IMR-90 (cell line): ENCODE measurements around the gene DDX10. TPM values are rescaled to one million over a fixed set of nuclear protein-coding genes. Genes with fewer than 3 reads are reported as not detected.

Source experiments
- ATAC-seq: fragments of 200-7000 bp; cut with Tn5 transposase; 2 replicates; pipeline ENCODE4 v1.9.1; 2020; ENCODE audit warnings: low read depth, mild to moderate bottlenecking, moderate library complexity
- BruUV-seq: library from RNA; stranded (reverse); fragments of 400-500 nt; replicated peaks from 2 replicates; lab custom pipeline; 2021; lab: Mats Ljungman, UMichigan
- CTCF ChIA-PET: fragments of 300-600 bp; formaldehyde crosslinking; extraction: SDS; loops from one replicate; lab custom pipeline; 2021; ENCODE audit warnings: antibody characterized with exemption; lab: Yijun Ruan, JAX
- POLR2A ChIA-PET: fragments of 300-600 bp; sonication (Branson Sonifier 250); formaldehyde crosslinking; loops from one replicate; lab custom pipeline; 2022; ENCODE audit warnings: antibody characterized with exemption; ENCODE audit not compliant: unreplicated experiment; lab: Charles Lee
- DNase-seq: peaks from one replicate; pipeline ENCODE4 v3.0.0; 2013
- H2AFZ ChIP-seq: replicated peaks from 2 replicates; pipeline ENCODE3; 2013; ENCODE audit warnings: low read length, mild to moderate bottlenecking; ENCODE audit not compliant: poor library complexity
- H2AK5ac ChIP-seq: 2 replicates; pipeline ENCODE4 v1.6.1; 2013; ENCODE audit warnings: low read depth, low read length, inconsistent platforms
- H2AK9ac ChIP-seq: replicated peaks from 2 replicates; pipeline ENCODE3; 2013; ENCODE audit warnings: mild to moderate bottlenecking, low read depth, low read length, moderate library complexity; ENCODE audit not compliant: poor library complexity
- H2BK120ac ChIP-seq: 2 replicates; pipeline ENCODE4 v1.6.1; 2013; ENCODE audit warnings: low read depth, low read length, inconsistent platforms
- H2BK15ac ChIP-seq: 3 replicates; pipeline ENCODE4 v1.6.1; 2013; ENCODE audit warnings: low read depth, low read length, inconsistent platforms
- H2BK20ac ChIP-seq: 2 replicates; pipeline ENCODE4 v1.6.1; 2013; ENCODE audit warnings: low read depth, mild to moderate bottlenecking, inconsistent platforms, low read length, moderate library complexity
- H2BK5ac ChIP-seq: 2 replicates; pipeline ENCODE4 v1.6.1; 2013; ENCODE audit warnings: mild to moderate bottlenecking, low read depth, low read length, inconsistent platforms; ENCODE audit not compliant: poor library complexity, severe bottlenecking
- H3K14ac ChIP-seq: replicated peaks from 2 replicates; pipeline ENCODE4 v1.6.1; 2013; ENCODE audit warnings: low read depth, low read length, inconsistent platforms
- H3K18ac ChIP-seq: 2 replicates; pipeline ENCODE4 v1.6.1; 2013; ENCODE audit warnings: low read depth, low read length, control low read depth
- H3K23ac ChIP-seq: 2 replicates; pipeline ENCODE4 v1.6.1; 2013; ENCODE audit warnings: low read depth, low read length, inconsistent platforms
- H3K27ac ChIP-seq: 2 replicates; pipeline ENCODE4 v1.5.1; 2013; ENCODE audit warnings: mild to moderate bottlenecking, control low read depth, low read length; ENCODE audit not compliant: insufficient read depth
- H3K27me3 ChIP-seq: 2 replicates; pipeline ENCODE4 v1.6.1; 2013; ENCODE audit warnings: low read length; ENCODE audit not compliant: control insufficient read depth, insufficient read depth
- H3K36me3 ChIP-seq: 2 replicates; pipeline ENCODE4 v1.6.1; 2013; ENCODE audit warnings: low read length, mixed read lengths; ENCODE audit not compliant: control insufficient read depth, insufficient read depth
- H3K4ac ChIP-seq: 2 replicates; pipeline ENCODE4 v1.6.1; 2013; ENCODE audit warnings: low read depth, low read length, inconsistent platforms
- H3K4me1 ChIP-seq: 2 replicates; pipeline ENCODE4 v1.6.1; 2013; ENCODE audit warnings: low read length, mixed read lengths; ENCODE audit not compliant: control insufficient read depth, insufficient read depth
- H3K4me2 ChIP-seq: 2 replicates; pipeline ENCODE4 v1.6.1; 2013; ENCODE audit warnings: low read depth, mild to moderate bottlenecking, control low read depth, low read length, moderate library complexity
- H3K4me3 ChIP-seq: 2 replicates; pipeline ENCODE4 v1.5.1; 2013; ENCODE audit warnings: low read depth, mild to moderate bottlenecking, control low read depth, low read length, moderate library complexity; ENCODE audit not compliant: insufficient read depth
- H3K56ac ChIP-seq: 2 replicates; pipeline ENCODE4 v1.6.1; 2013; ENCODE audit warnings: low read length, inconsistent platforms; ENCODE audit not compliant: insufficient read depth; ENCODE audit errors: extremely low read depth
- H3K79me1 ChIP-seq, 2 experiments: 2 replicates each; pipeline ENCODE4 v1.6.1; 2013; ENCODE audit warnings: low read length in 2 of 2, inconsistent platforms in 1 of 2, low read depth in 1 of 2
- H3K9ac ChIP-seq: 2 replicates; pipeline ENCODE4 v1.6.1; 2013; ENCODE audit warnings: low read depth, low read length, control low read depth
- H3K9me1 ChIP-seq: 2 replicates; pipeline ENCODE4 v1.6.1; 2013; ENCODE audit warnings: low read length, inconsistent platforms; ENCODE audit not compliant: insufficient read depth
- H3K9me3 ChIP-seq: 2 replicates; pipeline ENCODE4 v1.6.1; 2013; ENCODE audit warnings: low read length; ENCODE audit not compliant: control insufficient read depth, insufficient read depth
- H4K20me1 ChIP-seq: 2 replicates; pipeline ENCODE4 v1.6.1; 2013; ENCODE audit warnings: low read length, inconsistent platforms; ENCODE audit not compliant: insufficient read depth
- H4K5ac ChIP-seq: 2 replicates; pipeline ENCODE4 v1.6.1; 2013; ENCODE audit warnings: mild to moderate bottlenecking, low read depth, low read length, control low read depth
- H4K8ac ChIP-seq, 2 experiments: 2 replicates each; pipeline ENCODE4 v1.6.1; 2013; ENCODE audit warnings: low read depth in 2 of 2, low read length in 2 of 2, control low read depth in 1 of 2, inconsistent platforms in 1 of 2
- H4K91ac ChIP-seq: 2 replicates; pipeline ENCODE4 v1.6.1; 2013; ENCODE audit warnings: low read depth, low read length, inconsistent platforms; ENCODE audit not compliant: insufficient read depth
- BHLHE40 ChIP-seq: fragments of 150-350 bp; IDR thresholded peaks from 2 replicates; pipeline ENCODE4 v1.6.1; 2016; ENCODE audit warnings: mild to moderate bottlenecking, low read depth, low read length
- CEBPB ChIP-seq: IDR thresholded peaks from 2 replicates; pipeline ENCODE4 v1.6.1; 2012; ENCODE audit warnings: low read depth, low read length, improper control_type of control experiment
- CHD1 ChIP-seq: IDR thresholded peaks from 2 replicates; pipeline ENCODE4 v1.6.1; 2012; ENCODE audit warnings: low read depth, low read length, improper control_type of control experiment
- MAFK ChIP-seq: IDR thresholded peaks from 2 replicates; pipeline ENCODE4 v1.6.1; 2012; ENCODE audit warnings: low read depth, low read length, improper control_type of control experiment
- MAZ ChIP-seq: IDR thresholded peaks from 2 replicates; pipeline ENCODE4 v1.6.1; 2012; ENCODE audit warnings: low read depth, mild to moderate bottlenecking, low read length, improper control_type of control experiment, moderate library complexity, borderline replicate concordance
- NFE2L2 ChIP-seq: fragments of 150-350 bp; IDR thresholded peaks from 2 replicates; pipeline ENCODE4 v1.6.1; 2016; ENCODE audit warnings: low read depth, mild to moderate bottlenecking, low read length
- POLR2A ChIP-seq: IDR thresholded peaks from 2 replicates; pipeline ENCODE4 v1.6.1; 2012; ENCODE audit warnings: mild to moderate bottlenecking, low read depth, low read length
- RAD21 ChIP-seq: IDR thresholded peaks from 2 replicates; pipeline ENCODE4 v1.6.1; 2012; ENCODE audit warnings: low read length, improper control_type of control experiment
- RFX5 ChIP-seq: IDR thresholded peaks from 2 replicates; pipeline ENCODE4 v1.8.0; 2012; ENCODE audit warnings: low read depth, mild to moderate bottlenecking, low read length, moderate library complexity
- SMC3 ChIP-seq: fragments of 150-350 bp; IDR thresholded peaks from 2 replicates; pipeline ENCODE4 v1.6.1; 2016; ENCODE audit warnings: low read depth, mild to moderate bottlenecking, antibody characterized with exemption, low read length, moderate library complexity
- WGBS, 2 experiments: methylation state at CpG; one replicate each; pipeline versions ENCODE4 v1.1.5 to v1.1.7; 2013; ENCODE audit warnings: missing lambda C conversion rate in 2 of 2; ENCODE audit not compliant: insufficient read length in 1 of 2; ENCODE audit errors: extremely low coverage in 2 of 2; 5-methylcytosine and 5-hydroxymethylcytosine counted together
- dilution Hi-C: fragments of 300-500 bp; cut with HindIII; formaldehyde crosslinking; loops from one replicate; pipeline ENCODE4 v1.14.3; 2018; ENCODE audit warnings: low sequenced_read_pairs; ENCODE audit not compliant: unreplicated experiment
- in situ Hi-C: fragments of 300-500 bp; cut with MboI; formaldehyde crosslinking; loops from 3 replicates; pipeline ENCODE4 v1.14.3; 2019; ENCODE audit warnings: low sequenced_read_pairs, inconsistent platforms, mixed read lengths
- intact Hi-C: fragments of 100-400 bp; cut with micrococcal nuclease; formaldehyde crosslinking; loops from 2 replicates; pipeline ENCODE4 v1.10.0; 2022
- polyA plus RNA-seq, 3 experiments: library from polyadenylated mRNA; depleted of rRNA; stranded (reverse); fragments of >200 nt; gene quantifications; 2 replicates each; pipeline ENCODE4 v1.2.3, GENCODE V29; 2012; ENCODE audit warnings: low replicate concordance in 1 of 3
- total RNA-seq: library from RNA; depleted of rRNA; stranded (reverse); fragments of >200 nt; gene quantifications from 2 replicates; pipeline ENCODE4 v1.2.3, GENCODE V29; 2012
- TF ChIP-seq, protein P1 (sequence below): fragments of 150-350 bp; IDR thresholded peaks from 2 replicates; pipeline ENCODE4 v1.6.1; 2017; ENCODE audit warnings: mild to moderate bottlenecking, antibody characterized with exemption, low read length, low read depth
- TF ChIP-seq, protein P2 (sequence below): conservative IDR thresholded peaks from 2 replicates; pipeline ENCODE4 v1.5.1; 2012; ENCODE audit warnings: mild to moderate bottlenecking, low read depth, low read length, improper control_type of control experiment

The DDX10 gene
- total and polyA plus RNA-seq, 2 of the 4 experiments (the other 2 are of a cell fraction): 20.0 to 31.9 TPM

DNA sequence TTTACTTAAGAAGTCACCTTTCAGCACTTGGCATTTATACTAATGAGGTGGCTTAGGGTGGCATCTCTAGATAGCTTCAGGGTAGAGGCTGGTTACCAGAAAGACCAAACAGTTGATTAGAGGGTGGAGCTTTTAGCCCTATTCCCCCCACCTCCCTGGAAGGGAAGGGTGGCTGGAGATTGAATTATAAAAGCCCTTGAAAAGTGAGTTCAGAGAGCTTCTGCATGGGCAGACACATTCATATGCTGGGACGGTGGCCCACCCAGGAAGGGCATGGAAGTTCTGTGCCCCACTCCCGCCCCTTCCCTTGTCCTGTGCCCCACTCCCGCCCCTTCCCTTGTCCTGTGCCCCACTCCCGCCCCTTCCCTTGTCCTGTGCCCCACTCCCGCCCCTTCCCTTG is 244.2 kb downstream of the DDX10 start:
- no peaks in the 10 kb centered on the region for H3K27me3 ChIP-seq
- no peak overlapping the region for H3K14ac ChIP-seq
- POLR2A ChIA-PET: no interaction called here
- H3K4me2 ChIP-seq: no peak overlapping the region
- H2BK20ac ChIP-seq: no peak overlapping the region; the same call in 1 of the 2 replicates
- no peak overlapping the region for H2AFZ ChIP-seq
- BruUV-seq: no TSS peak
- intact Hi-C loops (no loop called here), dilution Hi-C loops (no loop called here), in situ Hi-C loops (no loop called here)
- H3K27ac ChIP-seq: no peak overlapping the region
- H2BK120ac ChIP-seq: peak overlapping the region; percentile 19; the same call in 1 of the 2 replicates
- H2BK15ac ChIP-seq: 0 out of 3 replicates have a peak overlapping the region, but pooled peaks have one; percentile 34
- H2AK5ac ChIP-seq: 0 out of 2 replicates have a peak overlapping the region, but pooled peaks have one; percentile 25
- H3K9me1 ChIP-seq: peaks cover 14% of the 10 kb centered on the region; the same call in 1 of the 2 replicates
- H3K36me3 ChIP-seq: no peaks in the 10 kb centered on the region
- peaks cover 21% of the 10 kb centered on the region for H3K4me1 ChIP-seq
- no peak overlapping the region; the same call in 1 of the 2 replicates for H4K91ac ChIP-seq
- DNase-seq (no peak), ATAC-seq (no peak)
- H3K23ac ChIP-seq: no peak overlapping the region
- H3K9ac ChIP-seq: no peak overlapping the region
- H2AK9ac ChIP-seq: no peak overlapping the region
- no peaks in the 10 kb centered on the region for H3K9me3 ChIP-seq
- no peak overlapping the region for H3K56ac ChIP-seq
- no peaks in the 10 kb centered on the region for H4K20me1 ChIP-seq
- no peak overlapping the region for H3K4me3 ChIP-seq
- peak overlapping the region; percentile 2 for H3K4ac ChIP-seq
- CTCF ChIA-PET: no interaction called here
- no peak overlapping the region for H4K5ac ChIP-seq
- no peak overlapping the region for H2BK5ac ChIP-seq
- WGBS, 2 experiments: no CpG with 5 or more reads among the region's 5 CpGs
- TF ChIP-seq RAD21 (no peak), POLR2A (no peak), RFX5 (no peak), SMC3 (no peak), CHD1 (no peak), MAFK (no peak), CEBPB (no peak), MAZ (no peak), BHLHE40 (no peak), NFE2L2 (no peak)
- TF ChIP-seq, protein P1, sequence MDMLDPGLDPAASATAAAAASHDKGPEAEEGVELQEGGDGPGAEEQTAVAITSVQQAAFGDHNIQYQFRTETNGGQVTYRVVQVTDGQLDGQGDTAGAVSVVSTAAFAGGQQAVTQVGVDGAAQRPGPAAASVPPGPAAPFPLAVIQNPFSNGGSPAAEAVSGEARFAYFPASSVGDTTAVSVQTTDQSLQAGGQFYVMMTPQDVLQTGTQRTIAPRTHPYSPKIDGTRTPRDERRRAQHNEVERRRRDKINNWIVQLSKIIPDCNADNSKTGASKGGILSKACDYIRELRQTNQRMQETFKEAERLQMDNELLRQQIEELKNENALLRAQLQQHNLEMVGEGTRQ: no peak
- TF ChIP-seq, protein P2, sequence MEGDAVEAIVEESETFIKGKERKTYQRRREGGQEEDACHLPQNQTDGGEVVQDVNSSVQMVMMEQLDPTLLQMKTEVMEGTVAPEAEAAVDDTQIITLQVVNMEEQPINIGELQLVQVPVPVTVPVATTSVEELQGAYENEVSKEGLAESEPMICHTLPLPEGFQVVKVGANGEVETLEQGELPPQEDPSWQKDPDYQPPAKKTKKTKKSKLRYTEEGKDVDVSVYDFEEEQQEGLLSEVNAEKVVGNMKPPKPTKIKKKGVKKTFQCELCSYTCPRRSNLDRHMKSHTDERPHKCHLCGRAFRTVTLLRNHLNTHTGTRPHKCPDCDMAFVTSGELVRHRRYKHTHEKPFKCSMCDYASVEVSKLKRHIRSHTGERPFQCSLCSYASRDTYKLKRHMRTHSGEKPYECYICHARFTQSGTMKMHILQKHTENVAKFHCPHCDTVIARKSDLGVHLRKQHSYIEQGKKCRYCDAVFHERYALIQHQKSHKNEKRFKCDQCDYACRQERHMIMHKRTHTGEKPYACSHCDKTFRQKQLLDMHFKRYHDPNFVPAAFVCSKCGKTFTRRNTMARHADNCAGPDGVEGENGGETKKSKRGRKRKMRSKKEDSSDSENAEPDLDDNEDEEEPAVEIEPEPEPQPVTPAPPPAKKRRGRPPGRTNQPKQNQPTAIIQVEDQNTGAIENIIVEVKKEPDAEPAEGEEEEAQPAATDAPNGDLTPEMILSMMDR: no peak
- no peak overlapping the region; the same call in 1 of the 2 replicates for H3K18ac ChIP-seq
- peaks cover 15 to 25% of the 10 kb centered on the region in 2 experiments for H3K79me1 ChIP-seq
- no peak overlapping the region for H4K8ac ChIP-seq
